NCI-H1092 treated with DMSO at 0.1 percent for 48 hours (cell line): ENCODE data around the gene NAA80.

Experiments
- DNase-seq: peaks from one replicate; lab custom pipeline; 2025; lab: John Stamatoyannopoulos, UW

NAA80 gene

GRCh38 chr3:50255251-50255615, 44.0 kb downstream of the NAA80 start:
- DNase-seq = no peak

GRCh38 chr3:50254577-50255250, 44.5 kb downstream of the NAA80 start:
- DNase-seq = no peak

- no peak for DNase-seq
Observed at GRCh38 chr3:50251220-50251619, 48.0 kb downstream of the NAA80 start.

- no peak for DNase-seq
Observed at GRCh38 chr3:50250514-50250913, 48.7 kb downstream of the NAA80 start.

GRCh38 chr3:50249457-50249856, 49.7 kb downstream of the NAA80 start:
- no peak for DNase-seq

- no peak for DNase-seq
Observed at GRCh38 chr3:50248387-50248786, 50.8 kb downstream of the NAA80 start.

GRCh38 chr3:50246517-50246954, 52.7 kb downstream of the NAA80 start:
- DNase-seq = no peak
